ENCODE results near the gene CREB3L1. TPM values are rescaled to one million over a fixed set of nuclear protein-coding genes. Genes with fewer than 3 reads are reported as not detected.

Gene CREB3L1
- total and polyA plus RNA-seq, 2 of the 13 experiments (the other 11 are each of a cell fraction or from before 2014, with no cell fraction given): not detected

DNA sequence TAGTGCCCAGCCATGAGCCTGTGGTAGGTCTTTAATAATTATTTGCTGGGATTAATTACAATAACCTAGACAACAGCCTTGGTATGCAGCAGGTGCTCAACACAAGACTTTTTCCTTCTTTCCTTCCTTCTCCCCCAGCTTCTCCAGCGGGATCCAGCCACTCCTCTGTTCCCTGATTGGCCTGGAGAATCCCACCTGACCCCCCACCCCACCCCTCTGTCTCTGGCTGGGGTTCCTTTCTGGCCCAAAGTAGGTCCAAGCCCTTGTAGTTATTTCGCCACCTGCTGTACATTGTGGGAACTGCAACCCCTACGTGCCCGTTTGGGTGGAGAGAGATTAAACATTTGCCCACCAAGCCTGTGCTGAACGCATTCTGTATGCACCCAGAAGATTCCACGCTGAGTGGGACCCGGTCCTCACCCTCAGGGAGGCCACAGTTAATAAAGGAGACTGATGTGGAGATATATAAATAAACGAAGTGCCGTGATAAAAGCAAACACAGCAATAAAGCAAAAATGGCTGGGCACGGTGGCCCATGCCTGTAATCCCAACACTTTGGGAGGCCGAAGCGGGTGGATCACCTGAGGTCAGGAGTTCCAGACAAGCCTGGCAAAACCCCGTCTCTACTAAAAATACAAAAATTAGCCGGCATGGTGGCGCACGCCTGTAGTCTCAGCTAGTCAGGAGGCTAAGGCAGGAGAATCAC is 37.7 kb downstream of the CREB3L1 start (continued):
- TF ChIP-seq SMC3 (IDR thresholded peaks at IDR 0.05; ENCODE audit: low read length) (peak; percentile 70), NFYB (CRISPR knock-in tag; IDR thresholded peaks at IDR 0.05) (peak; percentile 71), RAD21 (CRISPR knock-in tag; IDR thresholded peaks at IDR 0.05) (0 out of 2 replicates have a peak, but pooled peaks have one; percentile 13)
- TF ChIP-seq, protein P1, sequence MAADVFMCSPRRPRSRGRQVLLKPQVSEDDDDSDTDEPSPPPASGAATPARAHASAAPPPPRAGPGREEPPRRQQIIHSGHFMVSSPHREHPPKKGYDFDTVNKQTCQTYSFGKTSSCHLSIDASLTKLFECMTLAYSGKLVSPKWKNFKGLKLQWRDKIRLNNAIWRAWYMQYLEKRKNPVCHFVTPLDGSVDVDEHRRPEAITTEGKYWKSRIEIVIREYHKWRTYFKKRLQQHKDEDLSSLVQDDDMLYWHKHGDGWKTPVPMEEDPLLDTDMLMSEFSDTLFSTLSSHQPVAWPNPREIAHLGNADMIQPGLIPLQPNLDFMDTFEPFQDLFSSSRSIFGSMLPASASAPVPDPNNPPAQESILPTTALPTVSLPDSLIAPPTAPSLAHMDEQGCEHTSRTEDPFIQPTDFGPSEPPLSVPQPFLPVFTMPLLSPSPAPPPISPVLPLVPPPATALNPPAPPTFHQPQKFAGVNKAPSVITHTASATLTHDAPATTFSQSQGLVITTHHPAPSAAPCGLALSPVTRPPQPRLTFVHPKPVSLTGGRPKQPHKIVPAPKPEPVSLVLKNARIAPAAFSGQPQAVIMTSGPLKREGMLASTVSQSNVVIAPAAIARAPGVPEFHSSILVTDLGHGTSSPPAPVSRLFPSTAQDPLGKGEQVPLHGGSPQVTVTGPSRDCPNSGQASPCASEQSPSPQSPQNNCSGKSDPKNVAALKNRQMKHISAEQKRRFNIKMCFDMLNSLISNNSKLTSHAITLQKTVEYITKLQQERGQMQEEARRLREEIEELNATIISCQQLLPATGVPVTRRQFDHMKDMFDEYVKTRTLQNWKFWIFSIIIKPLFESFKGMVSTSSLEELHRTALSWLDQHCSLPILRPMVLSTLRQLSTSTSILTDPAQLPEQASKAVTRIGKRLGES (CRISPR knock-in tag; IDR thresholded peaks at IDR 0.05; ENCODE audit: borderline replicate concordance): no peak

DNA sequence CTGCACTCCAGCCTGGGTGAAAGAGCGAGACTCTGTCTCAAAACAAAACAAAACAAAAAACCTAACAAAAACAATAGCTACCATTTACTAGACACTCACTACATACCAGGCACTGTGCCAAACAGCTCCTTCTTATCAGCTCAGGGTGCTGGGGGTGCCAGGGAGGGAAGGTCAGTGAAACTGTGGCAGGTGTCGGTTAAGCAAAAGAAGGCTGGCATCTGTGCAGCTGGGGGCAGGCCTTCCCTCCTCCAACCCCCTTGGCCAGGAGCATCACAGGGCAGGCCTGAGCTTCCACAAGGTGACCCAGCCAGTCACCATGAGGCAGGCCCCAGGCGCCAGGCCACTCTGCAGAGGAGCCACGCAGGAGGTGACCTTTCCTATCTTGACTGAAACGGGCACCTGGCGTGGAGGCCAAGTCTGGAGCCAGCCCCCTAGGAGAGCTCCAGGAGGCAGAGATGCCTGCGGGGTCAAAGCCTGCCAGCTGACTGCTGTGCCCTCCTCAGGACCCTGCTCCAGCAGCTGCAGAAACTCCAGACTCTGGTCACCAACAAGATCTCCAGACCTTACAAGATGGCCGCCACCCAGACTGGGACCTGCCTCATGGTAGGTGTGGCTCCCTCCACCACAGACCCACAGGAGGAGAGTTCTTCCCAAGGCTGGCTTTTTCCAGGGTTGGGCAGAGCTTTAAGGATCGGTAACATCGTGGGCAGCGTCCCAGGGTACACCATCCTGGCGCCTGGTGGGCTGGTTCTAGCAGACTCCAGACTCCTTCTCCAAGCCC is 38.5 kb downstream of the CREB3L1 start:
- H3K4me2 ChIP-seq (ENCODE audit: low read depth, low read length): no peak overlapping the region
- DNase-seq (ENCODE audit: low spot score) (no peak), ATAC-seq (peak; percentile 43), FAIRE-seq (no peak)
- no peak overlapping the region for H3K9ac ChIP-seq (ENCODE audit: insufficient read depth, low read depth, low read length)
- in situ Hi-C loops (cut with HindIII; ENCODE audit: extremely low pct_ligation_motif_present, low pct_unique_long_range_greater_than_20kb) (no loop called here), intact Hi-C loops (cut with micrococcal nuclease; ENCODE audit: unreplicated experiment) (no loop called here)
- BruUV-seq (replicated peaks): no TSS peak
- POLR2A ChIA-PET: interaction anchor here (4.2 kb wide), 1 partner anchor 73 kb away, joined by 33 read pairs; no protein-coding TSS in a partner anchor
- no peak overlapping the region for H3K4me3 ChIP-seq (replicated peaks in 1 of 3; ENCODE audit: insufficient read depth in 1 of 3, low read depth in 2 of 3, low read length in 3 of 3)
- CTCF ChIA-PET (ENCODE audit: low intra/inter-chr PET ratio, low total read pairs): interaction anchor here (0.6 to 2.5 kb wide), 3 partner anchors 65 to 77 kb away, joined by 3 to 25 read pairs (median 24); no protein-coding TSS in a partner anchor
- H2AFZ ChIP-seq (ENCODE audit: low read length): no peak overlapping the region
- TF ChIP-seq ZNF124 (CRISPR knock-in tag; IDR thresholded peaks at IDR 0.05): no peak
- TF ChIP-seq ZNF574 (CRISPR knock-in tag; IDR thresholded peaks at IDR 0.05): 0 out of 2 replicates have a peak, but pooled peaks have one; percentile 7
- peaks cover 10% of the 10 kb centered on the region; the same call in 1 of the 2 replicates for H3K4me1 ChIP-seq (ENCODE audit: insufficient read depth, low read length)
- H3K27ac ChIP-seq (ENCODE audit: extremely low read length, insufficient read depth, low read length): no peak overlapping the region
- H3K79me2 ChIP-seq (ENCODE audit: insufficient read depth, low read length): no peaks in the 10 kb centered on the region
- peaks cover 1 to 28% of the 10 kb centered on the region in 2 experiments; a peak in 3 of 5 replicates for H3K27me3 ChIP-seq (ENCODE audit: control insufficient read depth in 1 of 2, insufficient read depth in 2 of 2, low read length in 2 of 2)
- 58% methylated on average over 7 of the region's 12 CpGs for WGBS (ENCODE audit: low lambda C conversion rate)
- H3K36me3 ChIP-seq (replicated peaks in 1 of 2; ENCODE audit: control insufficient read depth in 1 of 2, insufficient read depth in 2 of 2, low read length in 2 of 2): no peaks in the 10 kb centered on the region
- H4K20me1 ChIP-seq (ENCODE audit: insufficient read depth, low read length): no peaks in the 10 kb centered on the region
- H3K9me3 ChIP-seq (ENCODE audit: low read length): no peaks in the 10 kb centered on the region
